NCI-H2081 (cell line): ENCODE data around the gene CCL21.
"Not testable (repeated sequence)": the region's sequence is repeated elsewhere in the genome, so short reads cannot be mapped to it uniquely, and the experiment has no call there.

Experiments used
- DNase-seq, 2 experiments: peaks; one replicate each; lab custom pipeline; 2025; lab: John Stamatoyannopoulos, UW

CCL21 gene

GRCh38 chr9:34710023-34710422 is at the start of gene CCL21:
Gene CCL21, minus strand, starts transcription at chr9:34710136. Its CDS starts 70 bp downstream, at chr9:34710066.
- DNase-seq: no peak

GRCh38 chr9:34759432-34760134 is 49.6 kb upstream of the CCL21 start:
- no peak for DNase-seq

GRCh38 chr9:34750320-34750719 is 40.4 kb upstream of the CCL21 start:
- DNase-seq: not testable (repeated sequence)

- DNase-seq: no peak
These were observed 36.6 kb upstream of the CCL21 start for GRCh38 chr9:34746526-34746925.

- DNase-seq: no peak
These were observed 34.6 kb upstream of the CCL21 start for GRCh38 chr9:34744295-34745221.

GRCh38 chr9:34742710-34743109 is 32.8 kb upstream of the CCL21 start:
- no peak for DNase-seq

- DNase-seq: no peak
These were observed 31.7 kb upstream of the CCL21 start for GRCh38 chr9:34741628-34742027.

GRCh38 chr9:34740176-34740575 is 30.2 kb upstream of the CCL21 start:
- DNase-seq: not testable (repeated sequence)

GRCh38 chr9:34737677-34738260 is 27.8 kb upstream of the CCL21 start:
- no peak for DNase-seq

GRCh38 chr9:34734720-34735119 is 24.8 kb upstream of the CCL21 start:
- DNase-seq: no peak

- no peak for DNase-seq
These were observed 22.9 kb upstream of the CCL21 start for GRCh38 chr9:34732886-34733285.

GRCh38 chr9:34732478-34732877 is 22.5 kb upstream of the CCL21 start:
- DNase-seq: no peak

- DNase-seq: no peak
These were observed 13.2 kb upstream of the CCL21 start for GRCh38 chr9:34723141-34723540.

- DNase-seq: not testable (repeated sequence)
These were observed 9.8 kb upstream of the CCL21 start for GRCh38 chr9:34719769-34720025.

- no peak for DNase-seq
These were observed 9.3 kb upstream of the CCL21 start for GRCh38 chr9:34719021-34719768.

GRCh38 chr9:34717996-34718614 is 8.2 kb upstream of the CCL21 start:
- DNase-seq: no peak

- no peak for DNase-seq
These were observed 6.8 kb upstream of the CCL21 start for GRCh38 chr9:34716711-34717110.

- no peak for DNase-seq
These were observed 5.8 kb upstream of the CCL21 start for GRCh38 chr9:34715639-34716215.

GRCh38 chr9:34714007-34714406 is 4.1 kb upstream of the CCL21 start:
- DNase-seq: no peak

GRCh38 chr9:34712140-34712539 is 2.2 kb upstream of the CCL21 start:
- no peak for DNase-seq

GRCh38 chr9:34709196-34709978 is 549 bp downstream of the CCL21 start:
- no peak for DNase-seq
